Activated T-helper 1 cell treated with anti-CD3 and anti-CD28 coated beads, Interleukin-2, amount 50 U/mL, for 16 hours (primary cell): ENCODE results near the gene ATF5.
"Not testable (repeated sequence)": the region's sequence is repeated elsewhere in the genome, so short reads cannot be mapped to it uniquely, and the experiment has no call there.

Source experiments
- DNase-seq, 2 donors: peaks; one replicate each; pipeline ENCODE4 v3.0.0-alpha.2; 2020; ENCODE audit warnings: low read depth in 1 of 2, low spot score in 1 of 2

ATF5 gene

GRCh38 chr19:49921871-49922795 is 6.9 kb upstream of the ATF5 start:
- DNase-seq: no peak

- DNase-seq: no peak
Observed at GRCh38 chr19:49923055-49924003, 5.7 kb upstream of the ATF5 start.

DNA sequence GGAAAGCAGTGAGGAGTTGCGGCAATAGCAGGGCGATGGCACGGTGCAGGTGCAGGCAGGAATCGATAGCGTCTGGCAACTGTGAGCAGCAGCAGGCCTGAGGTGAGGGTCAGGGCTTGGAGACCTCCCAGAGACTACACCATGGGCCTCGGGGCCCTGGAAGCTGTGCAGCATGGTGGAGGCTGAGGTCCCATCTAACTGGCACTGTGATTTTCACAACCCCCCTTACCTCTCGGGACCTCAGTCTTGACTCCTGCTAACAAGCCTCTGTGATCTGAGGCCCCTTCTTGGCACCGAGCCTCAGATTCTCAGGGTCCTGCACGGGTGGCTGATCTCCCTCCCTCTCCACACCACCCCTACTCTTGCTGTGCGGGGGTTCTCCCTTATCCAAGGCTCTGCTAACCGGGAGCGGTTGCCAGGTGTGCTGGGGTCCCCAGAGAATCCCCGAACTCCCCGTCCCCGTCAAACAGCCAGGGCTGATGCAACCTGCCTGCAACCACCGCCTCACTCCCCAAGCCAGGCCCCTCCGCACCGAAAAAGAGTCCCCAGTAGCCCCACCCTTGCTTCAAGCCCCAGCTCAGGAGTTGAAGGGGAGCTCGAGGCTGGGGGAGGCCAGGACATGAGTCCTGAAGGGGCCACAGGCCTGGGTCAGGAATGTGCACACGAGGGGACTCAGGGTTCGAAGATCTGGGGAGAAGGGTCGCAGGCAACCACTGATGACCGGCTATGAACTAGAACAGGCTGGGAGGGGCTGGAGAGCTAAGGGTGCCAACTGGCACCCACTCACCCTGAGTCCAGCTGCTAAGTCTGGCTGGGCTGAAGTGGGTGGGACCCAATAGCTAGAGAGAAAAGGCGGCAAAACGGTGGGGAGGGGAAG is 4.8 kb upstream of the ATF5 start:
- no peak for DNase-seq

DNA sequence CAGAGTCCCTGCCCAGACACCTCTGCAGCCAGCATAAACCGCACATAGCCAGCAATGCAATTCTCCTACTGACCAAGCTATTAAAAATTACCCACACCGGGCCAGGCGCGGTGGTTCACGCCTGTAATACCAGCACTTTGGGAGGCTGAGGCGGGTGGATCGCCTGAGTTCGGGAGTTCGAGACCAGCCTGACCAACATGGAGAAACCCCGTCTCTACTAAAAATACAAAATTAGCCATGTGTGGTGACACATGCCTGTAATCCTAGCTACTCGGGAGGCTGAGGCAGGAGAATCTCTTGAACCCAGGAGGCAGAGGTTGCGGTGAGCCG is 4.2 kb upstream of the ATF5 start:
- DNase-seq: not testable (repeated sequence)

DNA sequence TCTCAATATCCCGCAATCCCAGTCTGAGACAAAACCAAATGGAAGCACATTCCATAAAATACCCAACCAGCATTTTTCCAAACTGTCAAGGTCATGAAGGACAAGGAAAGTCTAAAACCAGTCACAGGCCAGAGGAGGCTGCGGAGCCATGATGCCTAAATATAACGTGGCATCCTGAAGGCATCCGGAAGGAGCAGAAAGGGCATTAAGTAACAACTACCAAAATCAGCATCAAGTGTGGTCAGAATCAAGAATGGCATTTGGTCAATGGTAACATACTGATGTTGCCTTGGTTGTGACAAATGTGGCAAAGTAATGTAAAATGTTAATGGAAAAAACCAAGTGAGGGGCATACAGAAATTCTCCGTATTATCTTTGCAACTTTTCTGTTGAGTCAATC is 3.5 kb upstream of the ATF5 start:
- DNase-seq: no peak

DNA sequence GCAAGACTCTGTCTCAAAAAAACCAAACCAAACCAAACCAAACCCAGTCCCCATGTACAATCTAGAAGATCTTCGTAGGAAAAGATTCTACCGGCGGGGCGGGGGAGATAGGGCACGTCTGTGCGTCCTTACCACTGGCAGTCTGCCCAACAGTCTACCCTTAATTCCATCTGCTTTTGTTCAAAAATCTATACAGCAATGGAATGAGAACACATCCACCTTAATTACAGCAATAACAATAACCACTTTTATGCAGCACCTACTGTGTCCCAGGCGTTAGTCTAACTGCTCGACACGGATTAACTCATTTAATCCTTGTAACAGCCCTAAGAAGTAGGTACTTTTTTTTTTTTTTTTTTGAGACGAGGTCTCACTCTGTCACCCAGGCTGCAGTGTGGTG is 2.5 kb upstream of the ATF5 start:
- no peak for DNase-seq

- DNase-seq: no peak
Observed at GRCh38 chr19:49927526-49928264, 1.3 kb upstream of the ATF5 start.

DNA sequence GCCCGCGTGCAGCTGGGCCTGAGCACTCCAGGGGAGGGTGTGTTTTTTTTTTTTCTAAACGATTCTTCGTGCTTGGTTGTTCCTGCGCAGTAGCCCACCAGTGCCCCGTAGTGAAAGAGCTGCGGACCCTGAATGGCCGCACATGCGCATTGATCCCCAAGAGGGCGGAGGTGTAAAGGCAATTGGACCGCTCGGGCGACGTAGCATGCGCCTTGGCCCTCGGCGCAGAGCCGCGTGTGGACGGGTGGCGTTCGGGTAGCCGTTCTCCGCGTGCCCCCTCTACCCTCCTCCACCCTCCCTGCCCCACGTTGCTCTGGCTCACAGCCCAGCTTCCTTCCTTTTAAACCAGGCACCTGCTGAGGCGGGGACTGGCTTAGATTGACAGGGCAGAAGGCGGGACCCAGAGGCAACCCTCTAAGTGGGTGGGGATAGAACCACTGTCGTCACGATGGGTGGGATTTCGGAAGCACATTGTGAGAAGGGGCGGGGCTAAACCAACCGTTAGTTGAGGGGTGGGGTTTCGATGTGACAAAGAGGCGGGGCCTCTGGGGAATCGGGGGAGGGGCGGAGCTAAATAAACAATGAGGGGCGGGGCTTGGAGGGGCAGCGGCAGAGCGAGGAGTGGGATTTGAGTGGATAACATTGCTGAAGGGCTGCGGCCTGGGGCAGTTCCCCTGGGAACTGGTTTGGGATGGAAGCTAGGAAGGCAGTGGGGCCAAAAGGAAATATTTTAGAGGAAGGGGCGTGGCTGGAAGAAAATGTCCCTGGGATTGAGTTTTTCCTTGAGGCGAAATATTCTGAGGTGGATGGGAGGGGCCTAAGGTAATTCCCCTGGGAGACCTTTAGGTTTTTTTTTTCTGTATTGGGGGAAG is 842 bp downstream of the ATF5 start:
- peak; percentile 72 to 82 for DNase-seq

- DNase-seq: no peak
Observed at GRCh38 chr19:49930483-49931011, 1.5 kb downstream of the ATF5 start.

DNA sequence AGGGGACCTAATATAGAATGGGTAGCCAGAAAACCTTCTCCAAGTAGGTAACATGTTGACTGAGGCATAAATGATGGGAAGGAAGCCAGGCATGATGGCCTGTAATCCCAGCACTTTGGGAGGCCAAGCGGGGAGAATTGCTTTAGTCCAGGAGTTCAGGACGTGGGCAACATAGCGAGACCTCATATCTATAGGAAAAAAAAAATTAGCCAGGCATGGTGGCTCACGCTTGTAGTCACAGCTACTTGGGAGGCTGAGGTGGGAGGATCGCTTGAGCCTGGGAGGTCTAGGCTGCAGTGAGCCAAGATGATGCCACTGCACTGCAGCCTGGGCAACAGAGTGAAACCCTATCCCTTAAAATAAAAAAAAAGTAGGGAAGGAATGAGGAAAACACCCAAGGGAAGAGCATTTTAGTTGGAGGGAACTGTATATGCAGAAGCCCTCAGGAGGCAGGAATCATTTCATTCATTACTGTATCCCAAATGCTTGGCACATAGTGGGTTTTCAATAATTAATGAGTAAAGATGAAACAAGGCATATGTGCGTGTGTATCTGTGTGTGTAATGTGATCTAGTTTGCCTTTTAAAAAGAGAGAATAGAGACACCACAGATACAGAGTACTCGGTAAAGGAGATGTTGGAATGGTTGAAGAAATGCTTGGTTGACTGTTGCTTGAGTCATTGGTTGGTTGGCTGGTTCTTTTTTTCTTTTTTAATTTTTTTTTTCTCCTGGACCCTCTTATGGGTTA is 2.5 kb downstream of the ATF5 start:
- no peak for DNase-seq

DNA sequence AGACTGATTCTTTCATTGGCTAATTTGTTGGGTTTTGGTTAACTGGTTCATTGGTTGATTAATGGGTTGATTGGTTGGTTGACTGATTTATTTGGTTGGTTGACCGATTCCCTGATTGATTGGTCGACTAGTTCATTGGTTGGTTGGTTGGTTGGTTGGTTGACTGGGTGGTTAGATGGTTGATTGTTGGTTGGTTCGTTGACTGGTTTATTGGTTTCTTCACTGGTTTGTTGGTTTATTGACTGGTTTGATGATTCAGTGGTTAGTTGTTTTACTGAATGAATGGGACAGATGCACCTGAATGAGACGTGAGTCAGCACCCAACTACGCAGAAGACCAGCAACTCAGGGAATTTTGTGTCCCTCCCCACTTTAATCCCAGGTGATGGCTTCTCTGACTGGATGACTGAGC is 3.0 kb downstream of the ATF5 start:
- no peak for DNase-seq

GRCh38 chr19:49932731-49933131 is 3.7 kb downstream of the ATF5 start:
- peak in 1 of 2 donors; percentile 16 for DNase-seq

GRCh38 chr19:49933643-49934042 is 4.6 kb downstream of the ATF5 start:
- DNase-seq: no peak

DNA sequence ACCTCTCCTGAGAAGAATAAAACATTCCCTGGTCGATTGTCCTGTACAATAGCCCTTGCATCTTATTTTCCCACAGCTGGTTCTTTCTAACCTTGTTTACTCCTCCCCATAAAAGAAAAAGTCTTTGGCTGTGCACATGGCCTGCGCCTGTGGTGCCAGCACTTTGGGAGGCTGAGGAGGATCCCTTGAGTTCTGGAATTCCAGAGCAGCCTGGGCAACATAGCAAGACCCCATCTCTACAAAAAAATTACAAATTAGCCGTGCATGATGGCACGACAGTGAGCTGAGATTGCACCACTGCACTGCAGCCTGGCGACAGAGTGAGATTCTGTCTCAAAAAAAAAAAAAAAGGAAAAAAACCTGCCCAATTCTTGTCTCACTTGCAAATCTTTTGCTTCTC is 7.5 kb downstream of the ATF5 start:
- DNase-seq: no peak

GRCh38 chr19:49937750-49938381 is 8.9 kb downstream of the ATF5 start:
- DNase-seq: peak; percentile 65 to 68

DNA sequence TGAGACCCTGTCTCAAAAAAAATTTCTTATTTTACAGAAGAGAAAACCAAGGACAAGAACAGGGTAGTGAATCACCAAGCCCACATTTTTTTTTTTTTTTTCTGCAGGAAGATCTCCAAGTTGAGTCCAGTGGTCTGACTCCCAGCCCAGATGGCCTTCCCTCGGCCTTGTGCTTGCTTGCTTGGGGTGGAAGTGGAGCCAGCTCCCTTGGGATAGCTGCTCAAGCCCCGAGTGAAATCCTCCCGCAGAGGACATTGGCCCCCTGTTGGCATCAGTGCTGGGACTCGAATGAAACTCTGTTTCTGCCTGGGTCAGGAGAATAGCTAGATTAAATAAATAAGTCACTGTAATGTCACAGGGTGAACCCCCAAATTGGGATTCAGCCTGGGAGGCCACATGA is 9.7 kb downstream of the ATF5 start:
- DNase-seq: no peak

DNA sequence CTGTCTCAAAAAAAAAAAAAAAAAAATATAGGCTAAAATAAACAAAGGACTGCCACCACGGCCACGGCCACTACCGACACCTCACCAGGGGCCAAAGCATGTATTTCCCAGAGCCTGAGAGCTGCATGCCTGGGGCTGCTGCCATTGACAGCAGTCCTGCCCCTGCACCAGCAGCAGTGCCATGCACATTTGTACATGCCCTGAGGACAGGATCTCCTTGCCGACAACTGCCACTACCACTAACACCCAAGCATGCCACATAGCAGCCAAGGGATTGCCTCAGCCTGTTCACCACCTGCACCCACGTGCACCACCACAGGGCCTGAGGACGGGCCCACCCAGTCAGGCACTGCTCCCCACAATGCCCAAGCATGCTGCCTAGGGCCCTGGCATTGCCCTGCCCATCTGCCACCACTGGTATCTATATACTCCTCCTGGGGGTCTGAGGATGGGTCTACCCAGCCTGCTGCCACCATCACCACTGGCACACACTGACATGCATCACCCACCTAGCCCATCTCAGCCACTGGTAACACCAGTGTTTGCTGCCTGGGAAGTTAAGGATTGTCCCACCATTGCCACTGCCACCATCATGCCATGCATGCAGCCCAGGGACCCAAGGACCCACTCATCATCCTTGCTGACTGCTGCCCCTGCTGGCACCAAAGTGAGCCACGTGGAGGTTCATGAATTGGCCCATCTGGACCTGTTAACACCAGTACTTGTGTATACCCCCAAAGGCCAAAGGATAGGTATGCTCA is 10.9 kb downstream of the ATF5 start:
- no peak for DNase-seq
